IMR-90 (cell line): ENCODE data around the gene YBX2. TPM values are rescaled to one million over a fixed set of nuclear protein-coding genes. Genes with fewer than 3 reads are reported as not detected.
A peak's percentile ranks its signal among the peaks of the same experiment; 100 is the strongest.

Source experiments
- ATAC-seq: fragments of 200-7000 bp; cut with Tn5 transposase; 2 replicates; pipeline ENCODE4 v1.9.1; 2020; ENCODE audit warnings: low read depth, mild to moderate bottlenecking, moderate library complexity
- BruUV-seq: library from RNA; stranded (reverse); fragments of 400-500 nt; replicated peaks from 2 replicates; lab custom pipeline; 2021; lab: Mats Ljungman, UMichigan
- CTCF ChIA-PET: fragments of 300-600 bp; formaldehyde crosslinking; extraction: SDS; loops from one replicate; lab custom pipeline; 2021; ENCODE audit warnings: antibody characterized with exemption; lab: Yijun Ruan, JAX
- POLR2A ChIA-PET: fragments of 300-600 bp; sonication (Branson Sonifier 250); formaldehyde crosslinking; loops from one replicate; lab custom pipeline; 2022; ENCODE audit warnings: antibody characterized with exemption; ENCODE audit not compliant: unreplicated experiment; lab: Charles Lee
- DNase-seq: peaks from one replicate; pipeline ENCODE4 v3.0.0; 2013
- H2AFZ ChIP-seq: replicated peaks from 2 replicates; pipeline ENCODE3; 2013; ENCODE audit warnings: low read length, mild to moderate bottlenecking; ENCODE audit not compliant: poor library complexity
- H2AK5ac ChIP-seq: 2 replicates; pipeline ENCODE4 v1.6.1; 2013; ENCODE audit warnings: low read depth, low read length, inconsistent platforms
- H2AK9ac ChIP-seq: replicated peaks from 2 replicates; pipeline ENCODE3; 2013; ENCODE audit warnings: mild to moderate bottlenecking, low read depth, low read length, moderate library complexity; ENCODE audit not compliant: poor library complexity
- H2BK120ac ChIP-seq: 2 replicates; pipeline ENCODE4 v1.6.1; 2013; ENCODE audit warnings: low read depth, low read length, inconsistent platforms
- H2BK15ac ChIP-seq: 3 replicates; pipeline ENCODE4 v1.6.1; 2013; ENCODE audit warnings: low read depth, low read length, inconsistent platforms
- H2BK20ac ChIP-seq: 2 replicates; pipeline ENCODE4 v1.6.1; 2013; ENCODE audit warnings: low read depth, mild to moderate bottlenecking, inconsistent platforms, low read length, moderate library complexity
- H2BK5ac ChIP-seq: 2 replicates; pipeline ENCODE4 v1.6.1; 2013; ENCODE audit warnings: mild to moderate bottlenecking, low read depth, low read length, inconsistent platforms; ENCODE audit not compliant: poor library complexity, severe bottlenecking
- H3K14ac ChIP-seq: replicated peaks from 2 replicates; pipeline ENCODE4 v1.6.1; 2013; ENCODE audit warnings: low read depth, low read length, inconsistent platforms
- H3K18ac ChIP-seq: 2 replicates; pipeline ENCODE4 v1.6.1; 2013; ENCODE audit warnings: low read depth, low read length, control low read depth
- H3K23ac ChIP-seq: 2 replicates; pipeline ENCODE4 v1.6.1; 2013; ENCODE audit warnings: low read depth, low read length, inconsistent platforms
- H3K27ac ChIP-seq: 2 replicates; pipeline ENCODE4 v1.5.1; 2013; ENCODE audit warnings: mild to moderate bottlenecking, control low read depth, low read length; ENCODE audit not compliant: insufficient read depth
- H3K27me3 ChIP-seq: 2 replicates; pipeline ENCODE4 v1.6.1; 2013; ENCODE audit warnings: low read length; ENCODE audit not compliant: control insufficient read depth, insufficient read depth
- H3K36me3 ChIP-seq: 2 replicates; pipeline ENCODE4 v1.6.1; 2013; ENCODE audit warnings: low read length, mixed read lengths; ENCODE audit not compliant: control insufficient read depth, insufficient read depth
- H3K4ac ChIP-seq: 2 replicates; pipeline ENCODE4 v1.6.1; 2013; ENCODE audit warnings: low read depth, low read length, inconsistent platforms
- H3K4me1 ChIP-seq: 2 replicates; pipeline ENCODE4 v1.6.1; 2013; ENCODE audit warnings: low read length, mixed read lengths; ENCODE audit not compliant: control insufficient read depth, insufficient read depth
- H3K4me2 ChIP-seq: 2 replicates; pipeline ENCODE4 v1.6.1; 2013; ENCODE audit warnings: low read depth, mild to moderate bottlenecking, control low read depth, low read length, moderate library complexity
- H3K4me3 ChIP-seq: 2 replicates; pipeline ENCODE4 v1.5.1; 2013; ENCODE audit warnings: low read depth, mild to moderate bottlenecking, control low read depth, low read length, moderate library complexity; ENCODE audit not compliant: insufficient read depth
- H3K56ac ChIP-seq: 2 replicates; pipeline ENCODE4 v1.6.1; 2013; ENCODE audit warnings: low read length, inconsistent platforms; ENCODE audit not compliant: insufficient read depth; ENCODE audit errors: extremely low read depth
- H3K79me1 ChIP-seq, 2 experiments: 2 replicates each; pipeline ENCODE4 v1.6.1; 2013; ENCODE audit warnings: low read length in 2 of 2, inconsistent platforms in 1 of 2, low read depth in 1 of 2
- H3K9ac ChIP-seq: 2 replicates; pipeline ENCODE4 v1.6.1; 2013; ENCODE audit warnings: low read depth, low read length, control low read depth
- H3K9me1 ChIP-seq: 2 replicates; pipeline ENCODE4 v1.6.1; 2013; ENCODE audit warnings: low read length, inconsistent platforms; ENCODE audit not compliant: insufficient read depth
- H3K9me3 ChIP-seq: 2 replicates; pipeline ENCODE4 v1.6.1; 2013; ENCODE audit warnings: low read length; ENCODE audit not compliant: control insufficient read depth, insufficient read depth
- H4K20me1 ChIP-seq: 2 replicates; pipeline ENCODE4 v1.6.1; 2013; ENCODE audit warnings: low read length, inconsistent platforms; ENCODE audit not compliant: insufficient read depth
- H4K5ac ChIP-seq: 2 replicates; pipeline ENCODE4 v1.6.1; 2013; ENCODE audit warnings: mild to moderate bottlenecking, low read depth, low read length, control low read depth
- H4K8ac ChIP-seq, 2 experiments: 2 replicates each; pipeline ENCODE4 v1.6.1; 2013; ENCODE audit warnings: low read depth in 2 of 2, low read length in 2 of 2, control low read depth in 1 of 2, inconsistent platforms in 1 of 2
- H4K91ac ChIP-seq: 2 replicates; pipeline ENCODE4 v1.6.1; 2013; ENCODE audit warnings: low read depth, low read length, inconsistent platforms; ENCODE audit not compliant: insufficient read depth
- BHLHE40 ChIP-seq: fragments of 150-350 bp; IDR thresholded peaks from 2 replicates; pipeline ENCODE4 v1.6.1; 2016; ENCODE audit warnings: mild to moderate bottlenecking, low read depth, low read length
- CEBPB ChIP-seq: IDR thresholded peaks from 2 replicates; pipeline ENCODE4 v1.6.1; 2012; ENCODE audit warnings: low read depth, low read length, improper control_type of control experiment
- CHD1 ChIP-seq: IDR thresholded peaks from 2 replicates; pipeline ENCODE4 v1.6.1; 2012; ENCODE audit warnings: low read depth, low read length, improper control_type of control experiment
- FOS ChIP-seq: fragments of 150-350 bp; IDR thresholded peaks from 2 replicates; pipeline ENCODE4 v1.6.1; 2016; ENCODE audit warnings: low read depth, low read length
- MAFK ChIP-seq: IDR thresholded peaks from 2 replicates; pipeline ENCODE4 v1.6.1; 2012; ENCODE audit warnings: low read depth, low read length, improper control_type of control experiment
- MAZ ChIP-seq: IDR thresholded peaks from 2 replicates; pipeline ENCODE4 v1.6.1; 2012; ENCODE audit warnings: low read depth, mild to moderate bottlenecking, low read length, improper control_type of control experiment, moderate library complexity, borderline replicate concordance
- MXI1 ChIP-seq: IDR thresholded peaks from 2 replicates; pipeline ENCODE4 v1.6.1; 2012; ENCODE audit warnings: low read depth, mild to moderate bottlenecking, low read length, moderate library complexity, borderline replicate concordance
- NFE2L2 ChIP-seq: fragments of 150-350 bp; IDR thresholded peaks from 2 replicates; pipeline ENCODE4 v1.6.1; 2016; ENCODE audit warnings: low read depth, mild to moderate bottlenecking, low read length
- POLR2A ChIP-seq: IDR thresholded peaks from 2 replicates; pipeline ENCODE4 v1.6.1; 2012; ENCODE audit warnings: mild to moderate bottlenecking, low read depth, low read length
- RAD21 ChIP-seq: IDR thresholded peaks from 2 replicates; pipeline ENCODE4 v1.6.1; 2012; ENCODE audit warnings: low read length, improper control_type of control experiment
- RCOR1 ChIP-seq: IDR thresholded peaks from 2 replicates; pipeline ENCODE4 v1.6.1; 2012; ENCODE audit warnings: mild to moderate bottlenecking, low read length, improper control_type of control experiment; ENCODE audit not compliant: insufficient replicate concordance
- RFX5 ChIP-seq: IDR thresholded peaks from 2 replicates; pipeline ENCODE4 v1.8.0; 2012; ENCODE audit warnings: low read depth, mild to moderate bottlenecking, low read length, moderate library complexity
- SMC3 ChIP-seq: fragments of 150-350 bp; IDR thresholded peaks from 2 replicates; pipeline ENCODE4 v1.6.1; 2016; ENCODE audit warnings: low read depth, mild to moderate bottlenecking, antibody characterized with exemption, low read length, moderate library complexity
- WGBS, 2 experiments: methylation state at CpG; one replicate each; pipeline versions ENCODE4 v1.1.5 to v1.1.7; 2013; ENCODE audit warnings: missing lambda C conversion rate in 2 of 2; ENCODE audit not compliant: insufficient read length in 1 of 2; ENCODE audit errors: extremely low coverage in 2 of 2; 5-methylcytosine and 5-hydroxymethylcytosine counted together
- dilution Hi-C: fragments of 300-500 bp; cut with HindIII; formaldehyde crosslinking; loops from one replicate; pipeline ENCODE4 v1.14.3; 2018; ENCODE audit warnings: low sequenced_read_pairs; ENCODE audit not compliant: unreplicated experiment
- in situ Hi-C: fragments of 300-500 bp; cut with MboI; formaldehyde crosslinking; loops from 3 replicates; pipeline ENCODE4 v1.14.3; 2019; ENCODE audit warnings: low sequenced_read_pairs, inconsistent platforms, mixed read lengths
- intact Hi-C: fragments of 100-400 bp; cut with micrococcal nuclease; formaldehyde crosslinking; loops from 2 replicates; pipeline ENCODE4 v1.10.0; 2022
- polyA plus RNA-seq, 3 experiments: library from polyadenylated mRNA; depleted of rRNA; stranded (reverse); fragments of >200 nt; gene quantifications; 2 replicates each; pipeline ENCODE4 v1.2.3, GENCODE V29; 2012; ENCODE audit warnings: low replicate concordance in 1 of 3
- total RNA-seq: library from RNA; depleted of rRNA; stranded (reverse); fragments of >200 nt; gene quantifications from 2 replicates; pipeline ENCODE4 v1.2.3, GENCODE V29; 2012
- TF ChIP-seq, protein P1 (sequence below): fragments of 150-350 bp; IDR thresholded peaks from 2 replicates; pipeline ENCODE4 v1.6.1; 2017; ENCODE audit warnings: mild to moderate bottlenecking, antibody characterized with exemption, low read length, low read depth
- TF ChIP-seq, protein P2 (sequence below): conservative IDR thresholded peaks from 2 replicates; pipeline ENCODE4 v1.5.1; 2012; ENCODE audit warnings: mild to moderate bottlenecking, low read depth, low read length, improper control_type of control experiment
- TF ChIP-seq, protein P3 (sequence below): fragments of 150-350 bp; IDR thresholded peaks from 2 replicates; pipeline ENCODE4 v1.6.1; 2016; ENCODE audit warnings: low read depth, mild to moderate bottlenecking, low read length, moderate library complexity, borderline replicate concordance

Gene YBX2
- total and polyA plus RNA-seq, 2 of the 4 experiments (the other 2 are of a cell fraction): 0.17 TPM; not detected in 1

DNA sequence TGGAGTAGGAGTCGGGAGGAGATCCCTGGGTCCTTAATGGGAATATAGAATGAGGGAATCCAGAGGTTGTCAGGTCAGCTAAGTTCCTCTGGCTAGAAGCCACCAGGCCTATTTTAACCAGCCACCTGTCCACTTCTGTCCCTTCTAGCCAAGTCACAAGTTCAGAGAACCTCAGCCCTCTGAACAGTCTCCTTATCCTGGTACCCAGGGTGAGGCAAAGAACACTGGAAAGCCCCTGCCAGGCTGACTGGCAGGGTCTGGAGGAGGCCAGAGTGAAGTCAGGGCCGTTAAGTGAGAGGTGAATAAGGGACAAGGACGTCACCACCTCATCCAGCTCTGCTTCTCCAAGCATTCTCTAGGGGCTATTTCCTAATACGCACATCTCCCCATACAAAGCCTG is 45.6 kb downstream of the YBX2 start:
- TF ChIP-seq FOS (no peak), RCOR1 (no peak), RAD21 (no peak), BHLHE40 (no peak), NFE2L2 (no peak), CEBPB (no peak), POLR2A (no peak), RFX5 (no peak), SMC3 (no peak), MAZ (no peak), MXI1 (no peak), MAFK (no peak), CHD1 (no peak)
- TF ChIP-seq, protein P1, sequence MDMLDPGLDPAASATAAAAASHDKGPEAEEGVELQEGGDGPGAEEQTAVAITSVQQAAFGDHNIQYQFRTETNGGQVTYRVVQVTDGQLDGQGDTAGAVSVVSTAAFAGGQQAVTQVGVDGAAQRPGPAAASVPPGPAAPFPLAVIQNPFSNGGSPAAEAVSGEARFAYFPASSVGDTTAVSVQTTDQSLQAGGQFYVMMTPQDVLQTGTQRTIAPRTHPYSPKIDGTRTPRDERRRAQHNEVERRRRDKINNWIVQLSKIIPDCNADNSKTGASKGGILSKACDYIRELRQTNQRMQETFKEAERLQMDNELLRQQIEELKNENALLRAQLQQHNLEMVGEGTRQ: no peak
- TF ChIP-seq, protein P2, sequence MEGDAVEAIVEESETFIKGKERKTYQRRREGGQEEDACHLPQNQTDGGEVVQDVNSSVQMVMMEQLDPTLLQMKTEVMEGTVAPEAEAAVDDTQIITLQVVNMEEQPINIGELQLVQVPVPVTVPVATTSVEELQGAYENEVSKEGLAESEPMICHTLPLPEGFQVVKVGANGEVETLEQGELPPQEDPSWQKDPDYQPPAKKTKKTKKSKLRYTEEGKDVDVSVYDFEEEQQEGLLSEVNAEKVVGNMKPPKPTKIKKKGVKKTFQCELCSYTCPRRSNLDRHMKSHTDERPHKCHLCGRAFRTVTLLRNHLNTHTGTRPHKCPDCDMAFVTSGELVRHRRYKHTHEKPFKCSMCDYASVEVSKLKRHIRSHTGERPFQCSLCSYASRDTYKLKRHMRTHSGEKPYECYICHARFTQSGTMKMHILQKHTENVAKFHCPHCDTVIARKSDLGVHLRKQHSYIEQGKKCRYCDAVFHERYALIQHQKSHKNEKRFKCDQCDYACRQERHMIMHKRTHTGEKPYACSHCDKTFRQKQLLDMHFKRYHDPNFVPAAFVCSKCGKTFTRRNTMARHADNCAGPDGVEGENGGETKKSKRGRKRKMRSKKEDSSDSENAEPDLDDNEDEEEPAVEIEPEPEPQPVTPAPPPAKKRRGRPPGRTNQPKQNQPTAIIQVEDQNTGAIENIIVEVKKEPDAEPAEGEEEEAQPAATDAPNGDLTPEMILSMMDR: no peak
- TF ChIP-seq, protein P3, sequence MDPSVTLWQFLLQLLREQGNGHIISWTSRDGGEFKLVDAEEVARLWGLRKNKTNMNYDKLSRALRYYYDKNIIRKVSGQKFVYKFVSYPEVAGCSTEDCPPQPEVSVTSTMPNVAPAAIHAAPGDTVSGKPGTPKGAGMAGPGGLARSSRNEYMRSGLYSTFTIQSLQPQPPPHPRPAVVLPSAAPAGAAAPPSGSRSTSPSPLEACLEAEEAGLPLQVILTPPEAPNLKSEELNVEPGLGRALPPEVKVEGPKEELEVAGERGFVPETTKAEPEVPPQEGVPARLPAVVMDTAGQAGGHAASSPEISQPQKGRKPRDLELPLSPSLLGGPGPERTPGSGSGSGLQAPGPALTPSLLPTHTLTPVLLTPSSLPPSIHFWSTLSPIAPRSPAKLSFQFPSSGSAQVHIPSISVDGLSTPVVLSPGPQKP: no peak
- Histone ChIP-seq H2BK15ac (no peak overlapping the region), H3K9me3 (no peaks in the 10 kb centered on the region), H2AK9ac (no peak overlapping the region), H3K9me1 (peaks cover 10% of the 10 kb centered on the region), H4K5ac (no peak overlapping the region), H3K4me1 (peaks cover 8% of the 10 kb centered on the region), H3K18ac (no peak overlapping the region), H2BK5ac (no peak overlapping the region), H2AFZ (no peak overlapping the region), H3K27me3 (no peaks in the 10 kb centered on the region), H3K14ac (no peak overlapping the region), H4K20me1 (peaks cover 9% of the 10 kb centered on the region; the same call in 1 of the 2 replicates), H3K56ac (no peak overlapping the region), H3K9ac (no peak overlapping the region), H4K91ac (no peak overlapping the region), H3K4ac (no peak overlapping the region), H2AK5ac (0 out of 2 replicates have a peak overlapping the region, but pooled peaks have one; percentile 18), H3K23ac (peak overlapping the region; percentile 68), H4K8ac (no peak overlapping the region), H3K4me3 (no peak overlapping the region), H2BK20ac (no peak overlapping the region), H3K79me1 (peaks cover 5 to 46% of the 10 kb centered on the region in 2 experiments; a peak in 3 of 4 replicates), H3K27ac (no peak overlapping the region), H3K36me3 (peaks cover 17% of the 10 kb centered on the region), H3K4me2 (no peak overlapping the region), H2BK120ac (no peak overlapping the region)
- CTCF ChIA-PET: no interaction called here
- intact Hi-C loops: no loop called here
- in situ Hi-C loops: loop anchor here (25.0 kb wide), 1 partner anchor 914 kb away; the partner anchor contains the start of genes PER1 and VAMP2
- ATAC-seq: no peak
- no peak for DNase-seq
- WGBS, 2 experiments: no CpG with 5 or more reads among the region's 4 CpGs
- dilution Hi-C loops: no loop called here
- no TSS peak for BruUV-seq
- POLR2A ChIA-PET: interaction anchor here (0.6 kb wide), 2 partner anchors 10 to 19 kb away, joined by 3 to 6 read pairs; no protein-coding TSS in a partner anchor
